Loucy (cell line): ENCODE results near the gene SLC44A4.

Source experiments
- H2AFZ ChIP-seq: fragments of 200-600 bp; sonication (generic); 2 replicates; pipeline ENCODE4 v1.6.0; 2016; ENCODE audit warnings: antibody characterized with exemption, mild to moderate bottlenecking, low read length, moderate library complexity
- H3F3A ChIP-seq: fragments of 200-600 bp; 2 replicates; pipeline ENCODE4 v1.6.0; 2016; ENCODE audit warnings: antibody characterized with exemption, low read depth, mild to moderate bottlenecking
- H3K27me3 ChIP-seq: fragments of 200-600 bp; sonication (generic); 2 replicates; pipeline ENCODE4 v1.6.1; 2014; ENCODE audit warnings: low read length, mild to moderate bottlenecking; ENCODE audit not compliant: insufficient read depth, poor library complexity, severe bottlenecking
- H3K36me3 ChIP-seq: fragments of 200-600 bp; sonication (generic); 2 replicates; pipeline ENCODE4 v1.6.1; 2016; ENCODE audit warnings: low read length; ENCODE audit not compliant: insufficient read depth
- H3K4me1 ChIP-seq: fragments of 200-600 bp; sonication (generic); 2 replicates; pipeline ENCODE4 v1.5.1; 2014; ENCODE audit warnings: low read length, mild to moderate bottlenecking; ENCODE audit not compliant: insufficient read depth, poor library complexity, severe bottlenecking
- H3K4me2 ChIP-seq: fragments of 200-600 bp; sonication (generic); 2 replicates; pipeline ENCODE4 v1.6.0; 2014; ENCODE audit warnings: antibody characterized with exemption, low read length, low read depth, mild to moderate bottlenecking; ENCODE audit not compliant: poor library complexity, severe bottlenecking
- H3K4me3 ChIP-seq: fragments of 200-600 bp; sonication (generic); 2 replicates; pipeline ENCODE4 v1.5.1; 2014; ENCODE audit warnings: low read length, mild to moderate bottlenecking, mixed read lengths; ENCODE audit not compliant: poor library complexity, severe bottlenecking
- H3K79me2 ChIP-seq: fragments of 200-600 bp; sonication (generic); 2 replicates; pipeline ENCODE4 v1.6.1; 2014; ENCODE audit warnings: low read length; ENCODE audit not compliant: insufficient read depth
- H3K9ac ChIP-seq: fragments of 200-600 bp; sonication (generic); 2 replicates; pipeline ENCODE4 v1.6.0; 2014; ENCODE audit warnings: mild to moderate bottlenecking, low read depth, low read length, moderate library complexity; ENCODE audit not compliant: poor library complexity, severe bottlenecking
- H3K9me2 ChIP-seq: fragments of 200-600 bp; sonication (generic); replicated peaks from 2 replicates; pipeline ENCODE4 v1.6.1; 2016; ENCODE audit warnings: low read depth, low read length, mixed read lengths
- H3K9me3 ChIP-seq: fragments of 200-600 bp; sonication (generic); 2 replicates; pipeline ENCODE4 v1.6.1; 2014; ENCODE audit warnings: mild to moderate bottlenecking, antibody characterized with exemption, low read length, low read depth; ENCODE audit not compliant: insufficient read depth
- H4K20me1 ChIP-seq: fragments of 200-600 bp; sonication (generic); 2 replicates; pipeline ENCODE4 v1.6.0; 2014; ENCODE audit warnings: antibody characterized with exemption, low read length, mild to moderate bottlenecking; ENCODE audit not compliant: insufficient read depth, poor library complexity, severe bottlenecking
- EZH2phosphoT487 ChIP-seq: fragments of 200-600 bp; IDR thresholded peaks from 2 replicates; pipeline ENCODE4 v1.6.1; 2018; ENCODE audit warnings: antibody characterized with exemption, mild to moderate bottlenecking, moderate library complexity, borderline replicate concordance
- TF ChIP-seq, protein P1 (sequence below): fragments of 200-600 bp; sonication (generic); conservative IDR thresholded peaks from 2 replicates; pipeline ENCODE4 v1.5.1; 2014; ENCODE audit warnings: mild to moderate bottlenecking, antibody characterized with exemption, low read length

Gene SLC44A4

DNA sequence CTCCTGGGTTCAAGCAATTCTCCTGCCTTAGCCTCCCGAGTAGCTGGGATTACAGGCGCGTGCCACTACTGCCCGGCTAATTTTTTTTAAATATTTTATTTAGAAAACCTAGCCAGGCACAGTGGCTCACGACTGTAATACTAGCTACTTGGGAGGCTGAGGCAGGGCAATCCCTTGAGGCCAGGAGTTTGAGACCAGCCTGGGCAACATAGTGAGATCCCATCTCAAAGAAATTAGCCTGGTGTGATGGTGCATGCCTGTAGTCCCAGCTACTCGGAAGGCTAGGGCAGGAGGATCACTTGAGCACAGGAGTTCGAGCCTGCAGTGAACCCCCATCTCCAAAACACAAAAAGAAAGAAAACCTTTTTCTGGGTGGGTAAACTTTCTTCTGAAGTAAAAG, 2.4 kb downstream of the SLC44A4 start:
- TF ChIP-seq, protein P1, sequence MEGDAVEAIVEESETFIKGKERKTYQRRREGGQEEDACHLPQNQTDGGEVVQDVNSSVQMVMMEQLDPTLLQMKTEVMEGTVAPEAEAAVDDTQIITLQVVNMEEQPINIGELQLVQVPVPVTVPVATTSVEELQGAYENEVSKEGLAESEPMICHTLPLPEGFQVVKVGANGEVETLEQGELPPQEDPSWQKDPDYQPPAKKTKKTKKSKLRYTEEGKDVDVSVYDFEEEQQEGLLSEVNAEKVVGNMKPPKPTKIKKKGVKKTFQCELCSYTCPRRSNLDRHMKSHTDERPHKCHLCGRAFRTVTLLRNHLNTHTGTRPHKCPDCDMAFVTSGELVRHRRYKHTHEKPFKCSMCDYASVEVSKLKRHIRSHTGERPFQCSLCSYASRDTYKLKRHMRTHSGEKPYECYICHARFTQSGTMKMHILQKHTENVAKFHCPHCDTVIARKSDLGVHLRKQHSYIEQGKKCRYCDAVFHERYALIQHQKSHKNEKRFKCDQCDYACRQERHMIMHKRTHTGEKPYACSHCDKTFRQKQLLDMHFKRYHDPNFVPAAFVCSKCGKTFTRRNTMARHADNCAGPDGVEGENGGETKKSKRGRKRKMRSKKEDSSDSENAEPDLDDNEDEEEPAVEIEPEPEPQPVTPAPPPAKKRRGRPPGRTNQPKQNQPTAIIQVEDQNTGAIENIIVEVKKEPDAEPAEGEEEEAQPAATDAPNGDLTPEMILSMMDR, result no peak
- no peak for TF ChIP-seq EZH2phosphoT487
- H3K4me1 ChIP-seq, result no peaks in the 10 kb centered on the region
- H3K27me3 ChIP-seq, result no peaks in the 10 kb centered on the region
- no peaks in the 10 kb centered on the region for H4K20me1 ChIP-seq
- H3K79me2 ChIP-seq, result no peaks in the 10 kb centered on the region
- H3K9ac ChIP-seq, result no peak overlapping the region
- H3K4me3 ChIP-seq, result no peak overlapping the region
- no peak overlapping the region for H3K4me2 ChIP-seq
- 0 out of 2 replicates have a peak, but pooled peaks cover 5% of the 10 kb centered on the region for H3F3A ChIP-seq
- H3K9me3 ChIP-seq, result no peaks in the 10 kb centered on the region
- peaks cover 18% of the 10 kb centered on the region; the same call in 1 of the 2 replicates for H3K36me3 ChIP-seq
- no peaks in the 10 kb centered on the region for H3K9me2 ChIP-seq
- H2AFZ ChIP-seq, result no peak overlapping the region

DNA sequence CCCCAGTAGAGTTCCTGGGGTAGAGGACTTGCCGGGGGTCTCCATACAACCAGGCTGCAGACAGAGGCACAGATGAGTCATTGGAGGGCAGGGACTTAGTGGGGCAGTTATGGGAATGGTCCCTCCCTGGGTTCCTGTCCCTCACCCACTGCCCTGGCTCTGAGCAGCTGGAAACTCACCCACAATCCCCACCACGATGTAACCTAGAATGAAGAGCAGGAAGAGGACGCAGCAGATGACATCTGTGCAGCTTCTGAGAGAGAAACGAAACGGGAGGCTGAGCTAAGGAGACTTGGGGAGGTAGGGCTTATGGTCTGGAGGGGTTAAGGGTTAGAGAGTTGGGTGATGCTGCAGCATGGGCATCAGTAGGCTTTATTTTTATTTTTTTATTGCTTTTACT, 2.9 kb downstream of the SLC44A4 start:
- Histone ChIP-seq H3F3A (0 out of 2 replicates have a peak, but pooled peaks cover 5% of the 10 kb centered on the region), H3K4me1 (no peaks in the 10 kb centered on the region), H3K4me3 (no peak overlapping the region), H3K9me3 (no peaks in the 10 kb centered on the region), H3K27me3 (no peaks in the 10 kb centered on the region), H3K4me2 (no peak overlapping the region), H4K20me1 (no peaks in the 10 kb centered on the region), H3K79me2 (no peaks in the 10 kb centered on the region), H2AFZ (no peak overlapping the region), H3K9ac (no peak overlapping the region), H3K36me3 (peaks cover 14% of the 10 kb centered on the region; the same call in 1 of the 2 replicates), H3K9me2 (no peaks in the 10 kb centered on the region)
- TF ChIP-seq, protein P1, result no peak
- TF ChIP-seq EZH2phosphoT487, result no peak

GRCh38 chr6:31874836-31875572, 3.8 kb downstream of the SLC44A4 start:
- Histone ChIP-seq H3K79me2 (no peaks in the 10 kb centered on the region), H3F3A (0 out of 2 replicates have a peak, but pooled peaks cover 5% of the 10 kb centered on the region), H3K36me3 (peaks cover 6% of the 10 kb centered on the region; the same call in 1 of the 2 replicates), H4K20me1 (no peaks in the 10 kb centered on the region), H3K9me3 (no peaks in the 10 kb centered on the region), H3K4me1 (no peaks in the 10 kb centered on the region), H3K27me3 (no peaks in the 10 kb centered on the region), H3K9ac (no peak overlapping the region), H3K9me2 (no peaks in the 10 kb centered on the region), H3K4me3 (no peak overlapping the region), H2AFZ (no peak overlapping the region), H3K4me2 (no peak overlapping the region)
- no peak for TF ChIP-seq EZH2phosphoT487
- TF ChIP-seq, protein P1, result no peak
